OCI-LY1 (cell line): ENCODE results near the gene HCN1.

Source experiments
- EZH2 ChIP-seq: fragments of 200-600 bp; sonication (generic), shearing (Covaris generic); IDR thresholded peaks from 2 replicates; pipeline ENCODE4 v1.8.0; 2017; ENCODE audit warnings: borderline replicate concordance, mixed run types, mild to moderate bottlenecking, antibody characterized with exemption, low read length, moderate library complexity, mixed read lengths
- TF ChIP-seq, protein P1 (sequence below): fragments of 200-600 bp; sonication (generic), shearing (Covaris generic); IDR thresholded peaks from 2 replicates; pipeline ENCODE4 v1.5.1; 2017; ENCODE audit warnings: mild to moderate bottlenecking, antibody characterized with exemption, low read length, moderate library complexity, mixed read lengths

DNA sequence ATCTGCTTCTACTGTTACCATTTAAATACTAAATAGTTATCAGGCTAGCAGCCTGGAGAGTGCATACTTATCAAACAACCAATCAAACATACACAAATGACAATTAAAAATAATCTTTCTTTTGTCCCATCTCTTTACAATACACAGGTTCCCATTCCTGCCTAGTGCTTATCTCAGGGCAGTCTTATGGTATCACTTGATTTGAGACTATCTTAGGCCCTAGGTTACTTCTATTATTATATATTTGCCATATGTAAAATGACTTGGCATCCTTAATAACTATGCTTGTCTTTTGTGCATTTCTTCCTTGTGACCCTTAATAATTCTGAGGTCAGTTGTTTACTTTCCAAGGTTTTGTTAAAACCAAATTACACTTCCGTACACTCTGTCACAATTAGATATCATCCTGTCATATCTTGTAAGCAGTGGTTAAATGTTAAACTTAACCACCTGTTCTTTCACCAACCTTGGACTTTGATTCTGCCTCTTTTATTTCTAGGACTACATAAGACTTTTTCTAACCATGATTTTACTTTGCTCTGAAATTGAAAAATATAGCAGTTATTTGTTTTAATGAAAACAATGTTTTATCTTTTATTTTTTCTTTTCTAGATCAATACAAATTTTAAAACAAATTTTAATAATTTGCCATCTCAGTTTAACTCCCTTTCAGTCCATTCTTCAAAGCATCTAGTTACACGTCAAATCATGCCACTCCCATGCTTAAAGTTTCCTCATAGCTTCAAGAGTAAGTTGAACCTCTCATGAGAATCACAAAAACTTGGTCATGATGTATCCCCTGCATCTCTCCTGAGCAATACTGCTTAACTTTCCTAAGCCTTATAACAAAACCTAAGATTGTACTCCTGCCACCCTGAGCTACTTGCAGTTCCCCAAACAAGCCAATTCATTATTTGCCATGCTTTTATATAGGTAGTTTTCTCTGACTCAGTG is 281.3 kb downstream of the HCN1 start:
- TF ChIP-seq, protein P1, sequence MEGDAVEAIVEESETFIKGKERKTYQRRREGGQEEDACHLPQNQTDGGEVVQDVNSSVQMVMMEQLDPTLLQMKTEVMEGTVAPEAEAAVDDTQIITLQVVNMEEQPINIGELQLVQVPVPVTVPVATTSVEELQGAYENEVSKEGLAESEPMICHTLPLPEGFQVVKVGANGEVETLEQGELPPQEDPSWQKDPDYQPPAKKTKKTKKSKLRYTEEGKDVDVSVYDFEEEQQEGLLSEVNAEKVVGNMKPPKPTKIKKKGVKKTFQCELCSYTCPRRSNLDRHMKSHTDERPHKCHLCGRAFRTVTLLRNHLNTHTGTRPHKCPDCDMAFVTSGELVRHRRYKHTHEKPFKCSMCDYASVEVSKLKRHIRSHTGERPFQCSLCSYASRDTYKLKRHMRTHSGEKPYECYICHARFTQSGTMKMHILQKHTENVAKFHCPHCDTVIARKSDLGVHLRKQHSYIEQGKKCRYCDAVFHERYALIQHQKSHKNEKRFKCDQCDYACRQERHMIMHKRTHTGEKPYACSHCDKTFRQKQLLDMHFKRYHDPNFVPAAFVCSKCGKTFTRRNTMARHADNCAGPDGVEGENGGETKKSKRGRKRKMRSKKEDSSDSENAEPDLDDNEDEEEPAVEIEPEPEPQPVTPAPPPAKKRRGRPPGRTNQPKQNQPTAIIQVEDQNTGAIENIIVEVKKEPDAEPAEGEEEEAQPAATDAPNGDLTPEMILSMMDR, result no peak
- no peak for TF ChIP-seq EZH2
